ENCODE results near the gene BLCAP.

DNA sequence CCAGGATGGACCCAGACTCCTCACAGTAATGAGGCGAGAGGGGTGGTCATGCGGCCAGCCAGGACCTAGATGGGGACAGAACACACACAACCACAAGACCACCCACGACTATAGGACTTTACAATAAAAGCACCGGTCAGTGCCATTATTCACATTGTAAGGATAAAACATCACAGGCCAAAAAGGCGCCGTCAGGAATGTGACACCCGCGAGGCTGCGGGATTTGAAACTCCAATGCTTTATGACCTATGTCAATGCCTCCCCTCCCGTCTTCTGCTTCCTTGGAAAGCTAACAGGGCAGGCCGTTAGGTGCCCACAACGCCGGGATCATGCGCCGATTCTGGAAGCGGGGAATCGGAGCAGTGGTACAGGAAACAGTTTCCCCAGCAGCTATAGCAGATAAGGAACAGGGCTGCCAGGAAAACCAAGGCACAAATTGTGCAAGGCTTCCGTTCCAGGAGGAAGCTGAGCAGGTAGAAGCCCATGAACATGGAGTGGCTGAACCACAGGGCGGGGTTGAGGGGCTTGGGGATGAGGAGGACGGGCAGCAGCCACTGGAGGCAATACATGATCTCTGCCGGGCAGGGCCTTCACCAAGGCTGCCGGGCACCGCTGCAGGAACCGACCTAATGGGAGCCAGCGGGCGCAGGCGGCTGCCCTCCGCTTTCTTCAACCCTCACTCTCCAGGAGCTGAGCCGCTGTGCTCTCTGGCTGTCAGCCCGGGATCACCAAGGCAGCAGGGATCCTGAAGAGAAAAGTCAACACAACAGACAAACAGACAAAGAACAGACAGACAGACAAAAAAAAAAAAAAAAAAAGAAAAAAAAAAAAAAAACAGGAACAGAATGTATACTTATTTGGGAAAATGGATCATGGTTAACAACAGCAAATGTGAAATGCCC is 8.8 kb downstream of the BLCAP start:
- TF ChIP-seq, protein P1, sequence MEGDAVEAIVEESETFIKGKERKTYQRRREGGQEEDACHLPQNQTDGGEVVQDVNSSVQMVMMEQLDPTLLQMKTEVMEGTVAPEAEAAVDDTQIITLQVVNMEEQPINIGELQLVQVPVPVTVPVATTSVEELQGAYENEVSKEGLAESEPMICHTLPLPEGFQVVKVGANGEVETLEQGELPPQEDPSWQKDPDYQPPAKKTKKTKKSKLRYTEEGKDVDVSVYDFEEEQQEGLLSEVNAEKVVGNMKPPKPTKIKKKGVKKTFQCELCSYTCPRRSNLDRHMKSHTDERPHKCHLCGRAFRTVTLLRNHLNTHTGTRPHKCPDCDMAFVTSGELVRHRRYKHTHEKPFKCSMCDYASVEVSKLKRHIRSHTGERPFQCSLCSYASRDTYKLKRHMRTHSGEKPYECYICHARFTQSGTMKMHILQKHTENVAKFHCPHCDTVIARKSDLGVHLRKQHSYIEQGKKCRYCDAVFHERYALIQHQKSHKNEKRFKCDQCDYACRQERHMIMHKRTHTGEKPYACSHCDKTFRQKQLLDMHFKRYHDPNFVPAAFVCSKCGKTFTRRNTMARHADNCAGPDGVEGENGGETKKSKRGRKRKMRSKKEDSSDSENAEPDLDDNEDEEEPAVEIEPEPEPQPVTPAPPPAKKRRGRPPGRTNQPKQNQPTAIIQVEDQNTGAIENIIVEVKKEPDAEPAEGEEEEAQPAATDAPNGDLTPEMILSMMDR (IDR thresholded peaks at IDR 0.05; ENCODE audit: low read depth, low read length, poor library complexity, severe bottlenecking), result no peak
- no peak for TF ChIP-seq EZH2phosphoT487 (IDR thresholded peaks at IDR 0.05; ENCODE audit: borderline replicate concordance, low read length)
